ENCODE results near the gene PLXNA2.

Gene PLXNA2

DNA sequence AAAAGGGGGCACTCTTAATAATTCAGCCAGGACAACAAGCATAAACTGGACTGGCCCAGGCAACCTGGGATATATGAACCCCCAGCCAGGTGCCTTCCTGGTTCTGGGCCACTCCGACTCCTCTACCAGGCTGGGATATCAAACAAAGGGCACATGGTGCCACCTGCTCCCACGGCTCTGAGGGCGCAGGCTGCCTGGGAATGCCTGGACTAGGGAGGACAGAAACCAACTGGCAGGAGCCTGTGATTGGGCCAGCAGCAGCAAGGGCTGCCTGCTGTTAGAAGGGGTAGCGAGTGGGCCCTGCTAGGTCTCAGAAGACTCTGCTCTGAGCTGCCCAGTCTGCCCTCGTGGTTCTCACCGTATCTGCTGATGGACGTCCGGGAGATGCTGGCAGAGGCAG, 210.0 kb downstream of the PLXNA2 start:
- no peak for DNase-seq

DNA sequence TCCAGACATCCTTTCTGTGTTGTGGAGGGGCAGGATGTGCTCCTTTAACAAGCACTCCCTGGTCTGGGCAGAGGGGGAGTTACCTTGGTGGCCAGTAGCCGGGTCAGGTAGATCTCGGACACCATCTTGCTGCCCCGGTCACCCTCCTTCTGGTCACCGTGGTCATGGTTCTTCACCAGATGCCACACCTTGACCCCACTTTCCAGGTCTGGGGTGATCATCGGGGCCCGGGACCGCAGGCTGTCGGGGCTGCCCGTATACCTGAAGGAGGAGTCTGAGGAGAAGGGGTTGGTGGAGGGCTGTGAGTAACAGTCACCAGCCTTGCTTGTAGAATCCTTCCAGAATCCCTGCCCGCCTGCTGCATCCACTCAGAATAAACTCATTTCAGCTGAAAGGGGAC, 210.9 kb downstream of the PLXNA2 start:
- no peak for DNase-seq

DNA sequence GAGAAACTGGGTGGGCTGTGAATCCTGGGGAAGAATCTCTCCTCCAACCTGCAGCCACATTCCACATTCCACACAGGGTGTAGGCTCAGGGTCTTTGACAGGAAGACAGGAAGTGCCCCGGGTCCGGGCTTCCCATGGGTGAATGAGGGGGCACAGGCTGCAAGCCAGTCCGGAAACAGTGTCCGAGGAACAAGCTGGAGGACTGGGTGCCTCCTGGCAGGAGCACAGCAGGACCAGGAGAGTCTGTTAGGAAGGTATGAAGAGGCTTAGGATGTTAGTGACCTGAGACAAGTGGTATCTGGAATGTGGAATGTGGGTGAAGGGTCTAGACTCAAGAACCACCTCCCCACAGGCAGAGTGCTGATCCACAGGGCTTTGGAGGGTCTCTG, 212.3 kb downstream of the PLXNA2 start:
- DNase-seq: no peak

DNA sequence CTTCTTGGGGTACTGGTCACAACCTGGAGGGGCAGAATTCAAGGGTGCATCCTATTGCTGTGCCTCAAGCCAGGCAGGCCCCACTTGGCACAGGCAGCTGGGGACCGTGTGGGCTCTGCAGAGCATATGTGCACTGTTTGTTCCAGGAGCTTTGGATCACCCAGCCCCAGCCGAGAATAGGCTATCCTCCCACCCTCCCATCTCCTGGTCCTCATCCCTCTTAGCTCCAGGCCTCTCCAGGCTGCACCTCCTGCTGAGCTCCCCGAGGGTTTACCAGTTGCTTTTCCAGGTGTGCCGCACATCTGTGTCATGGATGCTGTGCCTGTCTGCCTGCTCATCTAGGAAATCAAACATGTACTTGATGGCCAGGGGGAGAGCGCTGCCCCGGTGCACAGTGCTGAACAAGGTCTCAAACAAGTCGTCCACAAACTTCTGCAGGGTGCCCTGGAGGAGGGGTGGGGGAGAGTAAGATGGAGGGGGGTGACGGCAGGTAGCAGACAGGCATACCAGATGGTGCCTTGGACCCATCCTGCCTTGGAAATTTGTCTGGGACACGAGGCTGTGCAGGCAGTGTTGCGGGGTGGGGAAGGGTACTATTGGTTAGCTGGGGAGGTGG, 212.8 kb downstream of the PLXNA2 start:
- no peak for DNase-seq

DNA sequence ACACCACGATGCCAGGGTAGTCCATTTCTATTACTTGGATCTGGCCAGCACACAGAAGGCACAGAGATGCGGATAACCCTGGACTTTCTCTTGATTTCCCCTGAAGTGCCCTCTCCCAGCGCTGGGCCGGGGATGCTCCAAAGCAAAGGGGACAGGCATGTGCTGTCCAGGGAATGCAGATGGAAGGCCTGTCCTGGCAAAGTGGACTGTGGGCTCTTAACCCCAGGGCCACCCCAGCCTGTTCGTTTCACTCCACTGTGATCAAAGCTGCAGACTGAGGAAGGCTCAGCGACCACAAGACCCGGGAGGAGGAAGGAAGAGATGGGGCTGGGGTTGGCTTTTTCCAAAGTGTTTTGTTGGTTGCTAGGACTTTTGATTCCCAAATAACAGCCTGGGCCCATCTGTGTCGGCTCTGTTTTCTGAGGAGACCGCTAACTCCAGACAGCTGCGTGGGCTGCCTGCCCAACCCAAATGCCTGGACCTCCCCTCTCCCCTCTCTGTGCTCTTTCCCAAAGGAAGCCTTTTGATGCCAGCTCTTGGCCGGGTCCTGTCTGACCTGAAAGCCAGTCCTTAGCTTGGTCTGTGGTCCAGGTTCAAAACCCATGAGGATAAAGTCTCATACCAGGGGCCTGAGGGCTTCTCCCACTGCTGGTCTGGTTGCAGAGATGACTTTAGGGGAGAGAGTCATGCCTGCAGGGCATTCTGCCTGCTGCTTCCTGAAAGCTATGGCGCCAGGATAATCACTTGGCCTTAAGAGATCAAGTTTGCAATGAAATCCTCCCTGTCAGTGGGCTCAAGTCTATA, 213.7 kb downstream of the PLXNA2 start:
- DNase-seq: no peak

DNA sequence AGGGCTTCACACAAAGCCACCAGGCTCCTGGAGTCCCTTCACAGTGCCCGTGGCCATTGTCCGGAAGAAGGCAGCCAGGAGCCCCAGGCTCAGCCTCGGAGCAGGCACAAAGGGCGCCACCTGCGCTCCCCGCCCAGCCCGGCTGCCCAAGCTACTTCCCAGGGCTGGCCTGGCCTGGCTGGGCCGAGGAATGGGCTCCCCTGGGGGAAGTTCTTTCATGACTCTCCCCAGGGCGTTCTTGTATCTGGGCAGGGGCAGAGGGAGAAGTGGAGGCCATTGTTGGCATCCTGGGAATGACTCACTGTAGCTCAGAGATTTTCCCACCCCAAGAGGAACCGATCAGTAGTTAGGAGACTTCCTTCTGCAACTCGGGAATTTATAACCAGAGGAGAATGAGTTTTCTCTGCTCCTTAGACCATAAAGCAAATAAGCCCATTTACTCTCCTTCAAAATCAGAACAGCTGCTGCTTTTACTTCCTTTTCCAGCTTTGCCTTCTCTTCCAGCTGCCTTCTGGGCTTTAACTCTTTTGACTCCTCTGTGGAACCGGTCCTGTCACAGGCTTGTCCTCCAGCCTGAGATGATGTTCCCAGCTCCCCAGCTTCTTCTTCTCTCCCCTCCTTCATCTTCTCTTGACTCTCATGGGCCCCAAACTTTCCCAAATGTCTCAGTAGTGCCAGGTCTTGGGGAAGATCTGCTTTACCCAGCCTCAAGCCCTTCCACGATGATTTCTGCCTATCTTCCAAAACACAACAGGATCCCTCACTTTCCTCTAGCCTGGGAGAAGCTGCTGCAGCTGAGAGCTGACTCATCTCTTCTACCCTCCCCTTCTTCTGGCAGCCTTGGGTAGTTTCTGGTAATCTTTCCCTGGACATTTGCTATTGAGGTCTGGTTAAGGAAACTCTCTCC, 214.6 kb downstream of the PLXNA2 start:
- DNase-seq: no peak

DNA sequence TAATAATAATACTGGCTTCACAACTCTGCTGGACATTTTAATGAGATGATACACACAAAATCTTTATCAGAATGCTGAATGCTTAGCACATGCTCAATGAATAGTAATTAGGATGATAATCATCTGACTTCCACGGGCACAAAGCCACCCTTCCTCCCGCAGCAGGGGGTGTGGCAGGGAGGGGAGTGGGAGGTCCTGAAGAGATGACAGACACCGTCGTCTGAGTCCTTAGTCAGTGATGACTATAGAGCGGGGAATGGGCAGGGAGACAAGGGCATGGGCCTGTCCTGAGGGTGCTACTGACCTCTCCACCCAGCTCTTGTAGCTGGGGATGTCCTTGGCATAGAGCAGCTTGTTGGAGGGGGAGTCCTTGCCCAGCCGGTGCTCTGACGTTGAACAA, 215.7 kb downstream of the PLXNA2 start:
- DNase-seq: no peak

GRCh38 chr1:208027861-208028260, 216.3 kb downstream of the PLXNA2 start:
- DNase-seq: no peak

DNA sequence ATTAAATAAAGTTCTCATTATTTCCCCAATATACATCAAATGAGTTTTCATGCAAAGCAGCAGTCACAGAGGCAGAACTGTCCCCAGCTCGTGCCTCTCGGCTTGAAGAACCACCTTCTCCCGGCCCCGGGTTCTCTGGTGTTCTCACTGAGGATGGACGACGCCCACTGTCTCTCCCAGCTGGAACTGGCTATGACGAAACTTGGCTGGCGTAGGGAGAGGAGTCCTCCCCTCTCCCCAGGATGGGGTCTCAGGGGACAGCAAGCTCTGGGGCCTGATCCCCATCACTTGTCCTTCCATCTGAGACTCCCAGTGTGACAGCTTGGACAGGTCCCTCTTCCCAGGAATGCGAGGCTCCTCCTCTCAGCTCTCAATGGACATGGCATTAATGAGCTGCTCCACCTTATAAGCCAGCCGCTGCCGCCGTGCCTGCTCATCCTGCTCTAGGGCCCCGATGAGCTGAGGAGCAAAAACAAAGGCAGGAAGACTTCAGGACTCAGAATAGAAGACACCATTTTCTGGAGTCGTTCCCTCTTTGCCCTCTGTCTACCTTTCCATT, 217.2 kb downstream of the PLXNA2 start:
- no peak for DNase-seq

- DNase-seq: no peak
Measured at GRCh38 chr1:208025031-208025430, 219.2 kb downstream of the PLXNA2 start.

DNA sequence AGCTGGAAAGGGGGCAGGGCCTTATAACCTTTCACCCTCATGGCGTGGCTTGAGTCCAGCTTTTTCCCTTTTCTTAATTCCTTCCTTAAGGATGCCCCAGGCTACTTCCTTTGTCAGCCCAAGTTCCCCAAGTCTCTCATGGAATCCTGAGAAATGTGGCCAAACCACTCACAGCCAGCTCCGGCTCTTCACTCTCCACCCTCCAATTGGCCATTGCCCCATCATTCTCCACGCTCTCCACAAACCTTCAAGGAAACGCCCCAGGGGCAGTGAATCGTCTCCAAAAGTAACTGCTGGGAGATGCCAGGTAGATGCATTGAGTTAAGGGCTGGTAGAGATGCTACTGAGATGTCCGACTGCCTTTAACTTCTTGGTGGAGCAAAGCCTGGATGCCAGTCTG, 219.8 kb downstream of the PLXNA2 start:
- no peak for DNase-seq

GRCh38 chr1:208019257-208019656, 224.9 kb downstream of the PLXNA2 start:
- no peak for DNase-seq

DNA sequence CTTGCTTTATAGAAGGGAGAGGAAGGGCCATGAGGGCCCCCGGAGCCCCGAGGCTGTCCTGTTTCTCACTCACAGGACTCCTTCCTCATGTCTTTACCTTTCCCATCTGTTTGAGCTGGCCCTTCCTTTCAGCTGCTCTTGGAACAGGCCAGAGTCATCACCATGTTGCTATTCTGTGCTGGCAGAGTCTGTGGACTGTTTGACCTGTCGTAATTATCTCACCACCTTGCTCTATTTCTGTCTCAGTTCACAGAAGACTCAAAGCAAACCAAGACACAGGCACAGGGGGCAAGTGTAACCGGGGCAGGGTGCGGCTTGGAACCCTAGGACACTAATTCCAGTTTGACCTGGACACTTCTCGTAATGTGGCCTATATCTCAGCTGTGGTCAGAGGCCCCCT, 228.9 kb downstream of the PLXNA2 start:
- DNase-seq: no peak

DNA sequence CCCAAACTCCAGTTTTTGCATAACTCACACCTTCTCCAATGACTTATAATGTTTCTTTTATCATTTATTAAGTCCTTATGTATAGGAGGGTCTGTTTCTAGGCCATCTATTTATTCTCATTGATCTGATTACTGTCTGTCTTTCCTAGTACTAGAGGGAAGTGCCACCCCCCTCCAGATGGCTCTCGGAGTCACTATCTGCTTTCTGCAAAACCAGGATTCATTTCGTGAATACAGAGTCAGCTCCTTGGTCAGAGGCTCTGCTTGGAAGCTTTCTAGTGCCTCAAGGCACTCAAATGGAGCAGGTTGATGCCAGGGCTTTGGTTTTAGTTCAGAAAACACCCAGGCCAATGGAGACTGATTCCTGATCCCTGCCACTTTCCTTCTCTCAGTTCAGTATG, 231.0 kb downstream of the PLXNA2 start:
- no peak for DNase-seq

DNA sequence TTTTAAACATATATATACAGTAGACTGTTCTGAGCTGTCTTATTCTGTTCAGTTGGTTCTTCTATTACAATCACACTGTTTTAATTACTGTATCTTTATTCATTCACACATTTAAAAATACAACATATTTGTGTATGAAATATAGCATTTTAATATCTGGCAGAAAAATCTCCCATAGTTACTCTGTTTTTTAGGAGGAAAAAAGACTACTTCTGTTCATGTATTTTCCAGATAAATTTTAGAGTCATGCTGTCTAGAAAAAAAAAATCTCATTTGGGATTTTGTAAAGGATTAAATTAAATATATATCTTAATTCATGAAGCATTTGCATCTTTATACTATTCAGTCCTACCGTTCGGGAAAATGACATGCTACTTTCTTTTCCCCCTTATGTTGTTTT, 231.5 kb downstream of the PLXNA2 start:
- no peak for DNase-seq

DNA sequence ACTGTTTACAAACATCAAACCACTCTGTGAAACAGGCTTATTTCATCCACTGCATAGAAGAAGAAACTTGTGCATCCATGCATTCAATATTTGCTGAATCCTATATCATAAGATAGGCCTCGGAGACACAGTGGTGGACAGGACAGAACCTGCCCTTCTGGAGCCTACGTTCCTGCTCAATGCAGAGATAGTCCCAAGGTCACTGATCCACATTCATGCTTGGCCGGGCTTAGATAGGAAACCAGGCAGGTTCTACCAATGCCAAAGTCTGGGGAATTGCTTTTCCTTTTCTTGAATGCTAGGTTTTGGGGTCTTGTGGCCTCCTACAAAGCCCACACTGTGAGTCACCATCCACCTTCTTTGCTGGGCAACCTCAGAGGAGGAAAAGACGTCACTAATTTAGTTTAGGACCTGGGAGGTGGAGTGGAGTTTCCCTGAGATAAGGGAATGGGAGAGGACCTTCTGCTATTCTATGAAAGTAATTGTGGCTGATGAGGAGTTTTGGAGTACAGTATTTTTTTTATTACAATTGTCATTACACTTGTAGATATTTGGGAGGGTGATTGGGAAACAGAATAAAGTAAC, 233.6 kb downstream of the PLXNA2 start:
- DNase-seq: no peak

GRCh38 chr1:208009706-208010444, 234.3 kb downstream of the PLXNA2 start:
- DNase-seq: no peak

DNA sequence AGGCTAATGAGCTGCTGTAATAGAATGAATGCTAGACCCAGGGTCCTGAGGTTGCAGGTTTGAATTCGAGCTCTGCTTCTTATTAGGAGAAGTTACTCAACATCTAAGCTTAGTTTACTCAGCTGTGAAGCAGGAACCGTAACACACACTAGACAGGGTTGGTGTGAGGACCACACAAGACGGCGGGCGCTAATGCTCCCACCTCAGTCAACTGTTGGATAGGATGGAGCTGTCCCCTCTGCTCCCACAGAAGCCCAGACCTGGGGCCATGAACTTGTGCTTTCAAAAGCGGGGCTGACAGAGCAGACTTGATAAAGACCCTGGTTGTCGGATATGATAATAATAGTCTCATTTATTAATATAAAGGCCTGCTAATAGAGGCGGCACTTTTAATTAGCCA, 234.9 kb downstream of the PLXNA2 start:
- no peak for DNase-seq

GRCh38 chr1:208008534-208008933, 235.7 kb downstream of the PLXNA2 start:
- DNase-seq: no peak

DNA sequence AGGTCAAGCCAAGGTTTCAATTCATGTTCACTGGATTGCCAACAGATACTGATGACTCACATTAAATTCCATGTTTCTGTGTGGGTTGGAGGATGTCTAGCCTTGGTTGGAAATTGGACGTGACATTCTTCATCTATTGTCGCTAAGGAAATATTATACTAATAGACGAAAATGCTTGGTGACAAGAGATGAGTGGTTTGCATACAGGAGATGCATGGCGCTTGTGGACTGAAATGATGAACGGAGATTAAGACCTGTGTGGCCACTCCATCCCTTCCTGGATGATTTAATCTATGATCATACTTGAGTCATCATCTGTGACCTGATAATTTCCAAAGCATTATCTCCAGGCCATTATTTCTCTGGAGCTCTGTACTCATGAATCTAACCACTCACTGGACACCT, 236.2 kb downstream of the PLXNA2 start:
- no peak for DNase-seq

DNA sequence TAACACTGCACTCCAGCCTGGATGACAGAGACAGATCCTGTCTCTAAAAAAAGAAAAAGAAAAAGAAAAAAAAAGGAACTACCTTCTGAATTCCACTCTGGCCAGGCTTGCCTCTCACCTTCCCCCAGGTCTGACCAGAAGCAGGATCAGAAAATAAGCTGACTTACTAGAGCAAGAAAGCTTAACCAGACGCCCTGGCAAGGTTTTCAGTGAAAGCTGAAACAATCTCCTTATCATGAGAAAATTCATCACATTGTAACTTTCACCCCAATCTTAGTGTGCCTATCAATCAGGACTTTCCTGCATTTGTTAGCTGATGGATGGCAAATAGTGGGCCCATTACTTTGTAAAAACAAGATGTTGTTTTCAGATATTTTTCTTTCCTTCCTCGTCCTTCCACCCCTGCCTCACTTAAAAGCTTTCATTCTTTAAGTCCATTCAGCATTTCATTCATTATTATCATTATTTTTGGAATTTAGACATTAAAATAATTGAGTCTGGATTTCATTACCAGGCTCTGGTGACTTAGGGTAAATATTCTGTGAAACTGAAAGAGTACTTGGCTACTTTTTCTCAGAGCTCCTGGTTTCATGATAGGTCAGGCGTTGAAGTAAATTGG, 236.8 kb downstream of the PLXNA2 start:
- DNase-seq: no peak

All from retina (tissue), 1 donor.